ENCODE data around the gene MINDY4.

MINDY4 gene

DNA sequence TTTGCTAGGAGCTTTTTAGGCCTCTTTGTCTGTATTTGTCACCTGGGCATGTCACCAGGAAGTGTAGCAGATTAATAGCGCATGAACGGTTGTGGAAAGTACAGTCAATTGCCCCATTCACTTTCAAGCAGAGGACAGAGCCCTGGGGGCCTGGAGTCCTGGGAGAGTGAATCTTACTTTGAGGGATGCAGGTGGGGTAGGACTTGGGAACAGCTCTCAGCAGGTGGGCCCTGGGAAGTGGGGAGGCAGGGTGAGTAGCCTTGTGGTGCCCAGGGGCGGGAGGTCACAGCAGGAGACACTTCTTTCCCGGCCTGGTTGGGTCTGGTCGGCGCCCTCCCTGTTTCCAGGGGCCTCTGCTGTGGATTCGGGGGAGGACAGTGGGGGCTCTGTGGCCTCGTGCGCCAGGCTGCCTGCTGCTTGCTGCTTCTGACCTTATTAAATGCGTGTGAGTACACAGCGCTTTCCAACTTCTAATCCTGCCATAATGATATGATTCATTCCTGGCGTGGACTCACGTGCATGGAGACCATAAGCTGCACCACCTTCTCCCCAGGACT lies 88.8 kb downstream of the MINDY4 start:
- Mint-ChIP-seq H3K4me3 (no peak overlapping the region), H3K4me1 (no peaks in the 10 kb centered on the region), H3K27ac (no peak overlapping the region), H3K9me3 (no peaks in the 10 kb centered on the region), H3K27me3 (no peaks in the 10 kb centered on the region), H3K36me3 (peaks cover 3% of the 10 kb centered on the region)

- no peaks in the 10 kb centered on the region for H3K27me3 Mint-ChIP-seq
- H3K36me3 Mint-ChIP-seq = peaks cover 3% of the 10 kb centered on the region
- no peaks in the 10 kb centered on the region for H3K9me3 Mint-ChIP-seq
- no peak overlapping the region for H3K27ac Mint-ChIP-seq
- no peaks in the 10 kb centered on the region for H3K4me1 Mint-ChIP-seq
- H3K4me3 Mint-ChIP-seq = no peak overlapping the region
Observed at GRCh38 chr7:30861612-30862011, 90.4 kb downstream of the MINDY4 start.

- no peaks in the 10 kb centered on the region for H3K9me3 Mint-ChIP-seq
- no peaks in the 10 kb centered on the region for H3K4me1 Mint-ChIP-seq
- no peaks in the 10 kb centered on the region for H3K27me3 Mint-ChIP-seq
- H3K27ac Mint-ChIP-seq = no peak overlapping the region
- peaks cover 1% of the 10 kb centered on the region for H3K36me3 Mint-ChIP-seq
- H3K4me3 Mint-ChIP-seq = no peak overlapping the region
Observed at GRCh38 chr7:30862995-30863705, 91.9 kb downstream of the MINDY4 start.

GRCh38 chr7:30863706-30864035 lies 92.5 kb downstream of the MINDY4 start:
- Mint-ChIP-seq H3K36me3 (no peaks in the 10 kb centered on the region), H3K4me3 (no peak overlapping the region), H3K4me1 (no peaks in the 10 kb centered on the region), H3K27ac (no peak overlapping the region), H3K9me3 (no peaks in the 10 kb centered on the region), H3K27me3 (no peaks in the 10 kb centered on the region)

DNA sequence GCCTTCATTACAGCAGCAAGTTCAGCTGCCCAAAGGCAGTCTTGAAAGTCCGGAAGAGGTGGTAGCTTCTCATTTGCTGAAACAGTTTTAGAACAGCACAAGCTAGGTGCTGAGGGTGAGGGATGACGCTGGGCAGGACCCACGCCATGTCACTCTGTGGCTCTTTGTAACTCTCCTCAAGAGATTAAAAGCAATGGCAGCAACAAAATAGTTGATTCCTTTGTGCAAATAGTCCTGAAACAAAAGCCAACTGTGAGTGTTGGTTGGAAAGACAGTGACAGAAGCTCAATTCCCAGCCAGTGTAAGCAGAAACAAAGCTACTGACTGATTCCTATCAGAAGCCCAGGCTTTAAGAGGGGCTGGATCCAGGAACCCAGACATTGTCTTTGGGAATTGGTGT lies 92.9 kb downstream of the MINDY4 start:
- H3K4me1 Mint-ChIP-seq = no peaks in the 10 kb centered on the region
- no peaks in the 10 kb centered on the region for H3K27me3 Mint-ChIP-seq
- H3K36me3 Mint-ChIP-seq = no peaks in the 10 kb centered on the region
- no peaks in the 10 kb centered on the region for H3K9me3 Mint-ChIP-seq
- no peak overlapping the region for H3K4me3 Mint-ChIP-seq
- H3K27ac Mint-ChIP-seq = no peak overlapping the region

DNA sequence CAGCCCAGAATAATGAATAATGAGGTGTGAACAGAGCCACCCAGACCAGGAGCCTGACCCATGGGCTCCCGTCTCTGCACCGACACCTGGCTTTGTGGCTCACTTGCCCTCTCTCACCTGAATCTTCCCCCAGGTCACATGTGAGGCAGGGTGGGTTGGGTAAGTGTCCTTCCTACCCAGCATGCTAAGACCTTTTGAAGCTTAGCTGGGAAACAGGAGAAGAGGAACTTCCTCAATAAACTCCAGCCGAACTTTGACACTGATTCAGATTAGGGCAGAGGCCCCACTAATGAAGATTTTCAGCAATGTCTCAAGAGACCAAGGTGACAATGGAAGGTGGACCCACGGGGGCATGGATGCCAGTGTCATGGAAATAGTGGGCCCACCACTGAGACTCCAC lies 93.9 kb downstream of the MINDY4 start:
- H3K4me3 Mint-ChIP-seq = no peak overlapping the region
- no peaks in the 10 kb centered on the region for H3K27me3 Mint-ChIP-seq
- no peaks in the 10 kb centered on the region for H3K36me3 Mint-ChIP-seq
- H3K27ac Mint-ChIP-seq = no peak overlapping the region
- H3K4me1 Mint-ChIP-seq = no peaks in the 10 kb centered on the region
- no peaks in the 10 kb centered on the region for H3K9me3 Mint-ChIP-seq

DNA sequence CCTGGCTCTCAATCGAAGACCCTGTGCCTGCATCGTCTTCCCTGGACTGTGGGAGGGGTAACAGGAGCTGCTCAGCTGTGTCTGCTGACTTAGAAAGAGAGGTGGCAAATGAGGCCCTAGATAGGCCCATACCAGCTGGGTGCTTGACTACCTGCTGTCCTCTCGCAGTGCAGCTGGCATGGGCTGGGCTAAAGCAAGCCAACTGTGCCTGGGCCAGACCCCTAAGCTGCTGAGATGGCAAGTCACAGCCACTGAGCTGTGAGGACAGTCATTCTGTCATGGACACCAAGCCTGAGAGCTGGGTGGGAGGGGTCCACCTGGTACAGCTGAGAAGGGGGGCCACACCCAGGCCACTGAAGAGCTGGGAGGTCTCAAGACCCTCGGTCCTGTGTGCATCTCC lies 94.6 kb downstream of the MINDY4 start:
- H3K4me1 Mint-ChIP-seq = no peaks in the 10 kb centered on the region
- no peaks in the 10 kb centered on the region for H3K9me3 Mint-ChIP-seq
- no peak overlapping the region for H3K4me3 Mint-ChIP-seq
- no peaks in the 10 kb centered on the region for H3K36me3 Mint-ChIP-seq
- H3K27me3 Mint-ChIP-seq = no peaks in the 10 kb centered on the region
- no peak overlapping the region for H3K27ac Mint-ChIP-seq

DNA sequence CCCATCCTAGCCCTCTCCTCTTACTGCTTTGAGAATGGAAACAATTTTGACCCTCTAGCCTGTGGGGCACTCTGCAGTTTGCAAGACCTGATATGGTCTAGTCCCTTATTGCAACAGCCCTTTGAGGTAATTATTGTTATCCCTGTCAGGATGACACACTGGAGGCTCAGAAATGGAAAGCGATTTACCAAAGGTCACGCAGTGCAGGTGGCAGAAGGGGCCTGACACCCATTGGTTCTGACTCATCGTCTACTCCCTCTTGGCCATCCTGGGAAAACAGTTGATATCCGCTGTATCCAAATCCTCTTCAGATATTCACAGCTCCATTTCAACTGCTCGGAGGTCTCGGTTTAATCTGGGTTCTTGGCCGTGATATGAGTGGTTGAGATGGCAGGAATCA lies 95.7 kb downstream of the MINDY4 start:
- Mint-ChIP-seq H3K36me3 (no peaks in the 10 kb centered on the region), H3K4me1 (no peaks in the 10 kb centered on the region), H3K4me3 (no peak overlapping the region), H3K9me3 (no peaks in the 10 kb centered on the region), H3K27me3 (no peaks in the 10 kb centered on the region), H3K27ac (no peak overlapping the region)

- Mint-ChIP-seq H3K36me3 (no peaks in the 10 kb centered on the region), H3K27ac (no peak overlapping the region), H3K4me3 (no peak overlapping the region), H3K9me3 (no peaks in the 10 kb centered on the region), H3K27me3 (no peaks in the 10 kb centered on the region), H3K4me1 (no peaks in the 10 kb centered on the region)
Observed at GRCh38 chr7:30867483-30867882, 96.3 kb downstream of the MINDY4 start.

DNA sequence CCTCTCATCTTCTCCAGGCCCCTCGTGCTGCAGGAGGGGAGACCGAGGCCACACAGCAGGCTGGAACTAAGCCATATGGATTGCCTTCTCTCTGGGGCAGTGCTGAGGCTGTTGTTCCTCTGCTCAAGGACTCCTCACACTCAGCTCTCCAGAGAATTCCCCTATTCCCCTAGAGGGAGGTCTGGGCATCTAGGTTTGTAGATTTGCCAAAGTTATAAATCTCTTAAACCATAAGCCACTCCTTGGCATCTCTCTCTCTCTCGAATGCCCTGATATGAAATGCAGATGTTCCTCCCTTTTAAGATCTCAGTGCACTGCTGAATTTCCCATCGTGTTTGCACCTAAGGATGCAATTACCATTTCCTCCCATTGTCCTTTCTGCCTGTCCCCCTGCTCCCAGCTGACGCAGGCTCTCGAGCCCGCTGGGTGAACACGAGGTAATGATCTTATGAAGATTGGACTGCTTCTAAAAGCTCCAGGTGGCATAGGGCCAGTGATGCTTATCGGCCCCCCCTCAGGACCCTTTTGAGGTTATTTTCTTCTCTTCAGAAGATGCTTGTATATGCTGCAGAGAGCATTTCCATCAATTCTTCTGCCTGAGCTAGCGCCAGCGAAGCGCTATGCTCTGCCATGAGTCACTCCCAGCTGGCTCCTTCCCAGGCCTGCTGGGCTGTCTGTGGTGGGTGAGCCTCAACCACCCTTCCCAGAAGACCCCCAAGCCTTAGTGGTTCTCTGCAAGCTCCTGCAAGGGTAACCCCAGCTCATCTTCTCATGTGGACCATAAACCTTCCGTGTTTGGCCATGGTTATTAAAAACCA lies 98.8 kb downstream of the MINDY4 start:
- H3K27ac Mint-ChIP-seq = no peak overlapping the region
- no peaks in the 10 kb centered on the region for H3K27me3 Mint-ChIP-seq
- H3K9me3 Mint-ChIP-seq = no peaks in the 10 kb centered on the region
- peaks cover 1% of the 10 kb centered on the region for H3K36me3 Mint-ChIP-seq
- H3K4me3 Mint-ChIP-seq = no peak overlapping the region
- H3K4me1 Mint-ChIP-seq = no peaks in the 10 kb centered on the region

GRCh38 chr7:30870821-30871518 lies 99.8 kb downstream of the MINDY4 start:
- H3K36me3 Mint-ChIP-seq = peaks cover 3% of the 10 kb centered on the region
- H3K4me3 Mint-ChIP-seq = no peak overlapping the region
- no peaks in the 10 kb centered on the region for H3K4me1 Mint-ChIP-seq
- no peaks in the 10 kb centered on the region for H3K27me3 Mint-ChIP-seq
- H3K27ac Mint-ChIP-seq = no peak overlapping the region
- no peaks in the 10 kb centered on the region for H3K9me3 Mint-ChIP-seq

DNA sequence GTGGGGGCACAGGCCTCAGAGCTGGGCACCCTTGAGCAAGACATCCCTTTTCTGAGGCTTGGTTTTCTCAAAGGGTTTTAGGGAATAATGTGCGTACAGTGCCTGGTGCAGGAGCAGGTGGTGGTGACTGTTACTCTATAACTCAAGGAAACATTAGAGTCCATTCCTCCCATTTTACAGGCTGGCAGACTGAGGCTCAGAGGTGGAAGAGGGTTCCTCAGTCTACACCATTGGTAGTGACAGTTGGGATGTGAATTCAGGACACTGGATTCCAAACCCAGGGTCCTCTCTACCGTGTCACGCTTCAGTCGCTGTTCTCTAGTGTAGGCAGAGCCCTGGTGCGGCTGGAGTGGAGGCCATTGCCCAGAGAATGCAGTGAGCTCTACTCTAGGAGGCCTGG lies 100.4 kb downstream of the MINDY4 start:
- no peaks in the 10 kb centered on the region for H3K4me1 Mint-ChIP-seq
- no peak overlapping the region for H3K4me3 Mint-ChIP-seq
- H3K27ac Mint-ChIP-seq = no peak overlapping the region
- no peaks in the 10 kb centered on the region for H3K9me3 Mint-ChIP-seq
- peaks cover 3% of the 10 kb centered on the region for H3K36me3 Mint-ChIP-seq
- H3K27me3 Mint-ChIP-seq = no peaks in the 10 kb centered on the region

GRCh38 chr7:30873207-30873606 lies 102.0 kb downstream of the MINDY4 start:
- no peaks in the 10 kb centered on the region for H3K9me3 Mint-ChIP-seq
- H3K4me1 Mint-ChIP-seq = no peaks in the 10 kb centered on the region
- H3K4me3 Mint-ChIP-seq = no peak overlapping the region

GRCh38 chr7:30873656-30874055 lies 102.4 kb downstream of the MINDY4 start:
- Mint-ChIP-seq H3K9me3 (no peaks in the 10 kb centered on the region), H3K27ac (no peak overlapping the region), H3K36me3 (peaks cover 3% of the 10 kb centered on the region), H3K27me3 (no peaks in the 10 kb centered on the region), H3K4me1 (no peaks in the 10 kb centered on the region), H3K4me3 (no peak overlapping the region)

More at GRCh38 chr7:30873207-30873606, 102.0 kb downstream of the MINDY4 start:
- peaks cover 3% of the 10 kb centered on the region for H3K36me3 Mint-ChIP-seq
- no peaks in the 10 kb centered on the region for H3K27me3 Mint-ChIP-seq
- H3K27ac Mint-ChIP-seq = no peak overlapping the region

DNA sequence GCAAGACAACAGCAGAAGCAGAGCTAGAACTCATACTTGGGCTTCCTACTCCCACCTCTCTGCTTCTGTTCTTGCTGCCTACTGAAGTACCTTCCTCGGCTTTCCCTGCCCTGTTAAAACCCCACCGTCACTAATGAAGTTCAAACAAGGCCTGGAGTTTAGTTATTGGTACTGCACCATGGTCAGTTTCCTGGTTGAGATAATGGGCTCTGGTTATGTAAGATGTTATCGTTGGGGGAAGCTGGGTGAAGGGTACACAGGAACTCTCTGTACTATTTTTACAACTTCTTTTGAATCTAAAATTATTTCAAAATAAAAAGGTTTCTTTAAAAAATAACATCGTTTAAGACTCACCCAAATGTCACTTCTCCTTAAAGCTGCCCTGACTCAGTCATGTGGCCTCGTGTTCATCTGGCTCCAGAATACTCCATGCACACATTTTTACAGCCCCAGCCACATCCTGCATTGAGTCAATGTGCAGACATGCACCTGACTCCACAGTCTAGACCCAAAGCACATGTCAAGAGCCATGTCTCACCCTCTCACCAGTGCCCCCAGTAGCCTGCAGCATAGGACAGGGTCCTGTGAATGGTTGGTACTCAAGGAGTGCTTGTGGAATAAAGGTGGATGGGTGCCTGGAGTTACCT lies 103.6 kb downstream of the MINDY4 start:
- no peak overlapping the region for H3K27ac Mint-ChIP-seq
- no peak overlapping the region for H3K4me3 Mint-ChIP-seq
- no peaks in the 10 kb centered on the region for H3K9me3 Mint-ChIP-seq
- H3K27me3 Mint-ChIP-seq = no peaks in the 10 kb centered on the region
- peaks cover 3% of the 10 kb centered on the region for H3K36me3 Mint-ChIP-seq
- no peaks in the 10 kb centered on the region for H3K4me1 Mint-ChIP-seq
